HepG2 (cell line): Measurements from ENCODE around the gene CD274. TPM values are rescaled to one million over a fixed set of nuclear protein-coding genes. Genes with fewer than 3 reads are reported as not detected.

Experiments
- EP300 ChIP-seq, 3 experiments: sonication (generic) in 1 of 3; formaldehyde crosslinking in 1 of 3; IDR thresholded peaks; 2 replicates each; pipeline versions ENCODE4 v1.5.1 to v1.6.1; 2011 to 2020; ENCODE audit warnings: low read depth in 2 of 3, low read length in 2 of 3, borderline replicate concordance in 1 of 3, improper control_type of control experiment in 1 of 3, mild to moderate bottlenecking in 1 of 3, missing genetic modification reagents in 1 of 3, moderate library complexity in 1 of 3
- HMG20A ChIP-seq: IDR thresholded peaks from 2 replicates; pipeline ENCODE4 v1.6.1; 2016; ENCODE audit warnings: borderline replicate concordance
- LCORL ChIP-seq, 2 experiments: fragments of 450-650 bp in 1 of 2; sonication (generic) in 1 of 2; formaldehyde crosslinking in 1 of 2; IDR thresholded peaks; 2 replicates each; pipeline versions ENCODE4 v1.5.0 to v1.6.1; 2017 to 2020; ENCODE audit warnings: antibody characterized with exemption in 1 of 2, missing genetic modification reagents in 1 of 2
- NAIF1 ChIP-seq: sonication (generic); formaldehyde crosslinking; IDR thresholded peaks from 2 replicates; pipeline ENCODE4 v1.5.0; 2020; ENCODE audit warnings: mild to moderate bottlenecking, missing genetic modification reagents, borderline replicate concordance
- PHF20 ChIP-seq: sonication (generic); formaldehyde crosslinking; IDR thresholded peaks from 2 replicates; pipeline ENCODE4 v1.5.0; 2020; ENCODE audit warnings: mild to moderate bottlenecking, missing genetic modification reagents
- ZNF234 ChIP-seq: sonication (generic); formaldehyde crosslinking; conservative IDR thresholded peaks from 2 replicates; pipeline ENCODE4 v1.5.1; 2020; ENCODE audit warnings: mild to moderate bottlenecking, missing genetic modification reagents
- ZNF33A ChIP-seq: sonication (generic); formaldehyde crosslinking; IDR thresholded peaks from 2 replicates; pipeline ENCODE4 v1.5.1; 2020; ENCODE audit warnings: missing genetic modification reagents, mild to moderate bottlenecking, moderate library complexity, borderline replicate concordance
- ZNF619 ChIP-seq: sonication (generic); formaldehyde crosslinking; IDR thresholded peaks from 2 replicates; pipeline ENCODE4 v1.4.0; 2020; ENCODE audit warnings: mild to moderate bottlenecking, missing genetic modification reagents
- ZSCAN9 ChIP-seq: IDR thresholded peaks from 2 replicates; pipeline ENCODE4 v1.6.1; 2016; ENCODE audit warnings: borderline replicate concordance
- ZZZ3 ChIP-seq: sonication (generic); formaldehyde crosslinking; IDR thresholded peaks from 2 replicates; pipeline ENCODE4 v1.4.0; 2020; ENCODE audit warnings: missing genetic modification reagents, mild to moderate bottlenecking, borderline replicate concordance
- polyA plus RNA-seq, 8 experiments: library from polyadenylated mRNA; depleted of rRNA in 3 of 8; stranded (reverse) in 7 of 8; unstranded in 1 of 8; fragments of >200 nt; fragmentation: Illumina TruSeq in 4 of 8; extraction: Trizol in 4 of 8; gene quantifications; 2 replicates each; pipeline versions ENCODE4 v1.2.1 to v1.2.3, GENCODE V29; 2011 to 2016; ENCODE audit warnings: low read depth in 4 of 8, missing spikeins in 1 of 8, mixed read lengths in 1 of 8; ENCODE audit not compliant: insufficient read depth in 1 of 8
- total RNA-seq, 5 experiments: library from RNA; depleted of rRNA; stranded (reverse); fragments of >200 nt; fragmentation: Illumina TruSeq; extraction: Trizol; gene quantifications; 2 replicates each; pipeline ENCODE4 v1.2.3, GENCODE V29; 2016; ENCODE audit warnings: low read depth in 1 of 5
- TF ChIP-seq, protein P1 (sequence below): sonication (generic); formaldehyde crosslinking; IDR thresholded peaks from 2 replicates; pipeline ENCODE4 v1.4.0; 2020; ENCODE audit warnings: missing genetic modification reagents, borderline replicate concordance
- TF ChIP-seq, protein P2 (sequence below): sonication (generic); formaldehyde crosslinking; IDR thresholded peaks from 2 replicates; pipeline ENCODE4 v1.8.0; 2022; ENCODE audit warnings: missing genetic modification reagents, low read depth, mild to moderate bottlenecking, borderline replicate concordance
- TF ChIP-seq, protein P3 (sequence below): sonication (generic); formaldehyde crosslinking; IDR thresholded peaks from 2 replicates; pipeline ENCODE4 v1.4.0; 2020; ENCODE audit warnings: missing genetic modification reagents, borderline replicate concordance

The CD274 gene
- total and polyA plus RNA-seq, 2 of the 13 experiments (the other 11 are each of a cell fraction or from before 2014, with no cell fraction given) = 0.17 to 0.49 TPM

DNA sequence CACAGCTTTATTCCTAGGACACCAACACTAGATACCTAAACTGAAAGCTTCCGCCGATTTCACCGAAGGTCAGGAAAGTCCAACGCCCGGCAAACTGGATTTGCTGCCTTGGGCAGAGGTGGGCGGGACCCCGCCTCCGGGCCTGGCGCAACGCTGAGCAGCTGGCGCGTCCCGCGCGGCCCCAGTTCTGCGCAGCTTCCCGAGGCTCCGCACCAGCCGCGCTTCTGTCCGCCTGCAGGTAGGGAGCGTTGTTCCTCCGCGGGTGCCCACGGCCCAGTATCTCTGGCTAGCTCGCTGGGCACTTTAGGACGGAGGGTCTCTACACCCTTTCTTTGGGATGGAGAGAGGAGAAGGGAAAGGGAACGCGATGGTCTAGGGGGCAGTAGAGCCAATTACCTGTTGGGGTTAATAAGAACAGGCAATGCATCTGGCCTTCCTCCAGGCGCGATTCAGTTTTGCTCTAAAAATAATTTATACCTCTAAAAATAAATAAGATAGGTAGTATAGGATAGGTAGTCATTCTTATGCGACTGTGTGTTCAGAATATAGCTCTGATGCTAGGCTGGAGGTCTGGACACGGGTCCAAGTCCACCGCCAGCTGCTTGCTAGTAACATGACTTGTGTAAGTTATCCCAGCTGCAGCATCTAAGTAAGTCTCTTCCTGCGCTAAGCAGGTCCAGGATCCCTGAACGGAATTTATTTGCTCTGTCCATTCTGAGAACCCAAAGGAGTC is at the start of gene CD274 (continued):
- TF ChIP-seq LCORL (IDR thresholded peaks at IDR 0.05) (no peak), LCORL (CRISPR knock-in tag; IDR thresholded peaks at IDR 0.05) (no peak), ZNF234 (CRISPR knock-in tag) (no peak), ZZZ3 (CRISPR knock-in tag) (no peak), EP300 (IDR thresholded peaks at IDR 0.05; ENCODE audit: low read depth in 2 of 2, low read length in 2 of 2) (no peak), EP300 (CRISPR knock-in tag; IDR thresholded peaks at IDR 0.05; ENCODE audit: borderline replicate concordance) (no peak), ZNF33A (CRISPR knock-in tag) (no peak), ZNF619 (0 out of 2 replicates have a peak, but pooled peaks have one; percentile 29), ZSCAN9 (CRISPR knock-in tag) (0 out of 2 replicates have a peak, but pooled peaks have one; percentile 20), HMG20A (CRISPR knock-in tag) (peak; percentile 43; the same call in 1 of the 2 replicates), NAIF1 (CRISPR knock-in tag) (peak; percentile 98), PHF20 (peak; percentile 38)
- TF ChIP-seq, protein P1, sequence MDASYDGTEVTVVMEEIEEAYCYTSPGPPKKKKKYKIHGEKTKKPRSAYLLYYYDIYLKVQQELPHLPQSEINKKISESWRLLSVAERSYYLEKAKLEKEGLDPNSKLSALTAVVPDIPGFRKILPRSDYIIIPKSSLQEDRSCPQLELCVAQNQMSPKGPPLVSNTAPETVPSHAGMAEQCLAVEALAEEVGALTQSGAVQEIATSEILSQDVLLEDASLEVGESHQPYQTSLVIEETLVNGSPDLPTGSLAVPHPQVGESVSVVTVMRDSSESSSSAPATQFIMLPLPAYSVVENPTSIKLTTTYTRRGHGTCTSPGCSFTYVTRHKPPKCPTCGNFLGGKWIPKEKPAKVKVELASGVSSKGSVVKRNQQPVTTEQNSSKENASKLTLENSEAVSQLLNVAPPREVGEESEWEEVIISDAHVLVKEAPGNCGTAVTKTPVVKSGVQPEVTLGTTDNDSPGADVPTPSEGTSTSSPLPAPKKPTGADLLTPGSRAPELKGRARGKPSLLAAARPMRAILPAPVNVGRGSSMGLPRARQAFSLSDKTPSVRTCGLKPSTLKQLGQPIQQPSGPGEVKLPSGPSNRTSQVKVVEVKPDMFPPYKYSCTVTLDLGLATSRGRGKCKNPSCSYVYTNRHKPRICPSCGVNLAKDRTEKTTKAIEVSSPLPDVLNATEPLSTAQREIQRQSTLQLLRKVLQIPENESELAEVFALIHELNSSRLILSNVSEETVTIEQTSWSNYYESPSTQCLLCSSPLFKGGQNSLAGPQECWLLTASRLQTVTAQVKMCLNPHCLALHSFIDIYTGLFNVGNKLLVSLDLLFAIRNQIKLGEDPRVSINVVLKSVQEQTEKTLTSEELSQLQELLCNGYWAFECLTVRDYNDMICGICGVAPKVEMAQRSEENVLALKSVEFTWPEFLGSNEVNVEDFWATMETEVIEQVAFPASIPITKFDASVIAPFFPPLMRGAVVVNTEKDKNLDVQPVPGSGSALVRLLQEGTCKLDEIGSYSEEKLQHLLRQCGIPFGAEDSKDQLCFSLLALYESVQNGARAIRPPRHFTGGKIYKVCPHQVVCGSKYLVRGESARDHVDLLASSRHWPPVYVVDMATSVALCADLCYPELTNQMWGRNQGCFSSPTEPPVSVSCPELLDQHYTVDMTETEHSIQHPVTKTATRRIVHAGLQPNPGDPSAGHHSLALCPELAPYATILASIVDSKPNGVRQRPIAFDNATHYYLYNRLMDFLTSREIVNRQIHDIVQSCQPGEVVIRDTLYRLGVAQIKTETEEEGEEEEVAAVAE (CRISPR knock-in tag) = no peak; the same call in 1 of the 2 replicates
- TF ChIP-seq, protein P2, sequence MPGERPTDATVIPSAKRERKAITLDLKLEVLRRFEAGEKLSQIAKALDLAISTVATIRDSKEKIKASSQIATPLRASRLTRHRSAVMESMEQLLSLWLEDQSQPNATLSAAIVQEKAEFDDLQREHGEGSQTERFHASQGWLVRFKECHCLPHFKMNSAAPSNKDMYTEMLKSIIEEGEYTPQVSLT = no peak
- TF ChIP-seq, protein P3, sequence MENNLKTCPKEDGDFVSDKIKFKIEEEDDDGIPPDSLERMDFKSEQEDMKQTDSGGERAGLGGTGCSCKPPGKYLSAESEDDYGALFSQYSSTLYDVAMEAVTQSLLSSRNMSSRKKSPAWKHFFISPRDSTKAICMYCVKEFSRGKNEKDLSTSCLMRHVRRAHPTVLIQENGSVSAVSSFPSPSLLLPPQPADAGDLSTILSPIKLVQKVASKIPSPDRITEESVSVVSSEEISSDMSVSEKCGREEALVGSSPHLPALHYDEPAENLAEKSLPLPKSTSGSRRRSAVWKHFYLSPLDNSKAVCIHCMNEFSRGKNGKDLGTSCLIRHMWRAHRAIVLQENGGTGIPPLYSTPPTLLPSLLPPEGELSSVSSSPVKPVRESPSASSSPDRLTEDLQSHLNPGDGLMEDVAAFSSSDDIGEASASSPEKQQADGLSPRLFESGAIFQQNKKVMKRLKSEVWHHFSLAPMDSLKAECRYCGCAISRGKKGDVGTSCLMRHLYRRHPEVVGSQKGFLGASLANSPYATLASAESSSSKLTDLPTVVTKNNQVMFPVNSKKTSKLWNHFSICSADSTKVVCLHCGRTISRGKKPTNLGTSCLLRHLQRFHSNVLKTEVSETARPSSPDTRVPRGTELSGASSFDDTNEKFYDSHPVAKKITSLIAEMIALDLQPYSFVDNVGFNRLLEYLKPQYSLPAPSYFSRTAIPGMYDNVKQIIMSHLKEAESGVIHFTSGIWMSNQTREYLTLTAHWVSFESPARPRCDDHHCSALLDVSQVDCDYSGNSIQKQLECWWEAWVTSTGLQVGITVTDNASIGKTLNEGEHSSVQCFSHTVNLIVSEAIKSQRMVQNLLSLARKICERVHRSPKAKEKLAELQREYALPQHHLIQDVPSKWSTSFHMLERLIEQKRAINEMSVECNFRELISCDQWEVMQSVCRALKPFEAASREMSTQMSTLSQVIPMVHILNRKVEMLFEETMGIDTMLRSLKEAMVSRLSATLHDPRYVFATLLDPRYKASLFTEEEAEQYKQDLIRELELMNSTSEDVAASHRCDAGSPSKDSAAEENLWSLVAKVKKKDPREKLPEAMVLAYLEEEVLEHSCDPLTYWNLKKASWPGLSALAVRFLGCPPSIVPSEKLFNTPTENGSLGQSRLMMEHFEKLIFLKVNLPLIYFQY (CRISPR knock-in tag) = peak; percentile 39; the same call in 1 of the 2 replicates
